DMS114 treated with DMSO at 0.1 percent for 48 hours (cell line): ENCODE data around the gene USPL1.
"Not testable (repeated sequence)": the region's sequence is repeated elsewhere in the genome, so short reads cannot be mapped to it uniquely, and the experiment has no call there.

Source experiments
- DNase-seq: peaks from one replicate; lab custom pipeline; 2025; ENCODE audit not compliant: unreplicated experiment; lab: John Stamatoyannopoulos, UW

The USPL1 gene

GRCh38 chr13:30615866-30616541 lies 1.7 kb upstream of the USPL1 start:
- no peak for DNase-seq

GRCh38 chr13:30616927-30617314 lies 799 bp upstream of the USPL1 start:
- peak; percentile 37 for DNase-seq

- no peak for DNase-seq
Observed at GRCh38 chr13:30618186-30618929, 638 bp downstream of the USPL1 start.

- DNase-seq, result no peak
Observed at GRCh38 chr13:30618930-30619279, 1.2 kb downstream of the USPL1 start.

GRCh38 chr13:30619731-30620130 lies 2.0 kb downstream of the USPL1 start:
- no peak for DNase-seq

- DNase-seq, result no peak
Observed at GRCh38 chr13:30620941-30621340, 3.2 kb downstream of the USPL1 start.

GRCh38 chr13:30622551-30622950 lies 4.8 kb downstream of the USPL1 start:
- DNase-seq, result no peak

- no peak for DNase-seq
Observed at GRCh38 chr13:30623392-30623791, 5.7 kb downstream of the USPL1 start.

GRCh38 chr13:30624630-30625029 lies 6.9 kb downstream of the USPL1 start:
- DNase-seq, result no peak

GRCh38 chr13:30629527-30629926 lies 11.8 kb downstream of the USPL1 start:
- DNase-seq, result no peak

GRCh38 chr13:30633861-30634260 lies 16.1 kb downstream of the USPL1 start:
- DNase-seq, result no peak

GRCh38 chr13:30634838-30635237 lies 17.1 kb downstream of the USPL1 start:
- no peak for DNase-seq

GRCh38 chr13:30638301-30638700 lies 20.6 kb downstream of the USPL1 start:
- no peak for DNase-seq

GRCh38 chr13:30639671-30640070 lies 22.0 kb downstream of the USPL1 start:
- DNase-seq, result no peak

- not testable (repeated sequence) for DNase-seq
Observed at GRCh38 chr13:30641173-30641572, 23.5 kb downstream of the USPL1 start.

GRCh38 chr13:30645629-30646028 lies 27.9 kb downstream of the USPL1 start:
- no peak for DNase-seq

GRCh38 chr13:30647420-30647819 lies 29.7 kb downstream of the USPL1 start:
- DNase-seq, result no peak

- no peak for DNase-seq
Observed at GRCh38 chr13:30647824-30648521, 30.3 kb downstream of the USPL1 start.

GRCh38 chr13:30648522-30649012 lies 30.8 kb downstream of the USPL1 start:
- DNase-seq, result no peak

- DNase-seq, result not testable (repeated sequence)
Observed at GRCh38 chr13:30651648-30652047, 33.9 kb downstream of the USPL1 start.

GRCh38 chr13:30652746-30653386 lies 35.1 kb downstream of the USPL1 start:
- DNase-seq, result no peak
